ENCODE results near the gene ST3GAL3.

Gene ST3GAL3

DNA sequence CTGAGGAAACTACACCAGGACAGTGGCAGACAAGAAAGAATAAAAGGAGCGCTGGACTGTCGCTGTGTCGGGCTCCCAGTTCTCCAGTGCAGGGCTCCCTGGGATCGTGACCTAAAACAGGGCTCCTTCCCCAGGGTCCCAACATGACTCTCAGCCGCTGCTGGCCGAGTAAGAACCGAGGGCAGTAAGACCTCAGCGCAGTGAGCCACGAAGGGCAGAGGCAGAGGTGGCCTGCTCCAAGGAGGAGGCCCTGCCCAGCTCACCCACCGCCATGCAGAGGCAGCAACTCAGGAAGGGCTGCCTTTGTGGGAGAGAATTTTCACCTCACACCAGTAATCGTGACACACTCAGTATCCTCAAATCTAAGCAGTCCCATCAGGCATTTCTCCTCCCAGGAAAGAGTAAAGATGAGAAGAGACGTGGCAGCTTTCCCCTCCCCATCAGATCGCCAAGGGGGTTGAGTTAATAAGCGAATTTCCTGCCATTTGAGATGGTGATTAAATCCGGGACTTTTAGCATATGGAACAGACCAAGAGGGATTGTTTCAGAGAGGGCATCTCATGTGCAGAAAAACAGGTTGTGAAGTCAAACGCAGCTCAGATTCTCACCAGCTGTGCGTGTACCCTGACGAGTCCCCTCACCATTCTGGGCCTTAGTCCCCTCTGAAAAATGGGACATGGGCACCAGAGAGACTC, 206.5 kb downstream of the ST3GAL3 start:
- DNase-seq (ENCODE audit: low read depth in 2 of 2), result no peak

- DNase-seq (ENCODE audit: low read depth in 2 of 2), result no peak
Observed at GRCh38 chr1:43914576-43915525, 207.5 kb downstream of the ST3GAL3 start.

GRCh38 chr1:43919906-43920305, 212.6 kb downstream of the ST3GAL3 start:
- DNase-seq (ENCODE audit: low read depth in 2 of 2), result no peak

DNA sequence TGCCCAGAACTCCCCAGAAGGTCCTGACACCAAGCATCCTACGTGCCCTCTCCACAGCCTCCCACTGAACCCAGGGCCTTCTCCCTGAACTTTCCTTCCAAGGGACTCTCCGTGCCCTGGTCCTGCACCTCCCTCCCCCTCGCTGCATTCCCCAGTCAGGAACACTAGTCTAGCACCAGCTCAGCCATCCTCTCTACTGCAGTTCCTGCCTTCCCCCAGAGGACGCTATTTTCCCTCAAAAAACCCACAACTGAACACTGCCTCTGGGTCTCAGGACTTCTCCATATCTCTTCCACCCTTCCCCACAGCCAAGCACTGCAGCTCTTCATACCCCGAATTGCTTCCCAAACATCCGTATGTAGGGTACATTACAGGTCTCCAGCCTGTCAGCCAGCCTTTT, 213.7 kb downstream of the ST3GAL3 start:
- no peak for DNase-seq (ENCODE audit: low read depth in 2 of 2)

DNA sequence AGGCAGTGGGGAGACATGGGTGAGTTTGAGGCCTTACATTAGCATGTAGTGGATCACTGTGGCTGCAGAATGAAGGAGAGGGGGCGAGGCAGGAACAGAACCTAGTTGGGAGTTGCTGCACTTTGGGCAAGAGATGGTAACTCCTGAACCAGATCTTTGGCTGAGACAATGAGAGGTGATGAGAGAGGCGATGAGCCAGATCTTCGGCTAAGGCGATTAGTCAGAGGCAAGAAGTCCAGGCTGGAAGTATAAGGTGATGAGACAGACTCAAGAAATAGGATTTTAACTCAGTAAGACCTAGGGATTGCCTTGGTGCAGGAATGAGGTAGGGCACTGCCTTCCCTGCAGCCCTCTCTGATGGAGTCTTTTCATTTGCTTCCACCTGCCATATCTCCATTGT, 217.2 kb downstream of the ST3GAL3 start:
- no peak for DNase-seq (ENCODE audit: low read depth in 2 of 2)

DNA sequence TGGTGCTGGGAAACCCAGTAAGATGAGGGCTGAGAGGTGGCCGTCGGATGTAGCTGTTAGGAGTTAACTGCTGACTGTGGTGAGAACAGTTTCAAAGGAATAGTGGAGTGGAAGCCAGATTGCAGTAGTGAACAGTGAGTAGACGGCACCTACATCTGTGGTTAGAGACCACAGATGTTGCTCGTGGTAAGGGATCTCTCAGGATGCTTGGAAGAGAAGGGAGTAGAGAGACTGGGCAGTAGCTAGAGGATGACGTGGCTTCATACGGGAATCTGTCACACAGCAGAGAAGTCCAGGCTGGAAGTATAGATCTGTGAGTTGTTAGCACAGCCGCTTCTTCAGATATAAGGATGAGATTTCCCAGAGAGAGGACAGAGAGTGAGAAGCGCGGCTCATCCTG, 218.5 kb downstream of the ST3GAL3 start:
- no peak for DNase-seq (ENCODE audit: low read depth in 2 of 2)

GRCh38 chr1:43930168-43930948, 223.0 kb downstream of the ST3GAL3 start:
- no peak for DNase-seq (ENCODE audit: low read depth in 2 of 2)

DNA sequence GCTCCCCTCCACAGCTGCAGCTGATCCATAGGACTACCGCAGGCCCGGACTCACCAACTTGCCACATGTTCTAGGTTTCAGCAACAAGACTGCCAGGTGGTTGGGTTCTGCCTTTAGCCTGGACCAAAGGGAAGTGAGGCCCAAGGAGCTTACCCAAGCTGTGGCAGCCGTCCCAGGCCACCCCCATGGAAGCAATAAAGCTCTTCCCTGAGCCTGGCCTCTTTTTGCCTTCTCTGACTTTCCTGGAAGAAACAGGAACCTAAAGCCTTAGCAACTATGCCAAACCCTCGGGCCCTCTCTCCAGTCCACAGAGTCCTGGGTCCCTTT, 223.6 kb downstream of the ST3GAL3 start:
- DNase-seq (ENCODE audit: low read depth in 2 of 2), result no peak

- DNase-seq (ENCODE audit: low read depth in 2 of 2), result no peak
Observed at GRCh38 chr1:43931711-43932660, 224.7 kb downstream of the ST3GAL3 start.

DNA sequence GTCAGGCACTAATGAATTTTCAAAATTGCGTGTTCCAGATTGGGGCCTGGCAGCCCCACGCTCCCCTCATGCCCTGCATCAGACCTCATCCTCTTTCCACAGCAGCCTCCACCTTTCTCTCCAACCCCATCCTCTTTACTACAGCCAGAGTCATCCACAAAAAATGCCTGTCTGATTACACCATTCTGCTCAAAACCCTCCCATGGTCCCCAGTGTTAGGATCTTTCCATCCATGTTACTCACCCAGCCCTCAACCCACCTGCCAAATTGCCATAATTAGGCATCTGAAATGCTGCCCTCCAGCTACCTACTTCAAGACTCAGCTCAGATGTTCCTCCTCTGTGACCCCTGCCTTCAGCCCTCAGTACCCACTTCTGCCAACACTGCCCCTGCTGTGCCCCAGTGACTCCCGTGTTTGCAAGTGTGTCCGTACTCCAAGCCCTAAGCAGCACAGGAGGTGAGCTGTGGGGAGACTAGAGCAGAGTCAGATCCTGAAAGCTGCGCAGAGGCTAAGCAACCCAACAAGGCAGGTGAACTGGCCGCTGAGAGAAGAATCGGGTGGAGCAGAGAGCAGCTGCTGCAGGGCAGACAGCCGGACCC, 225.6 kb downstream of the ST3GAL3 start:
- peak in 1 of 2 experiments; percentile 19 for DNase-seq (ENCODE audit: low read depth in 2 of 2)

- no peak for DNase-seq (ENCODE audit: low read depth in 2 of 2)
Observed at GRCh38 chr1:43933386-43934100, 226.2 kb downstream of the ST3GAL3 start, which contains the start of gene ARTN. ARTN (plus strand) TSS chr1:43933801; CDS start chr1:43935657, 1,856 bp downstream.

- peak in 1 of 2 experiments; percentile 18 for DNase-seq (ENCODE audit: low read depth in 2 of 2)
Observed at GRCh38 chr1:43934101-43934985, 227.0 kb downstream of the ST3GAL3 start.

- no peak for DNase-seq (ENCODE audit: low read depth in 2 of 2)
Observed at GRCh38 chr1:43934986-43935324, 227.6 kb downstream of the ST3GAL3 start.

- DNase-seq (ENCODE audit: low read depth in 2 of 2), result no peak
Observed at GRCh38 chr1:43935711-43936427, 228.5 kb downstream of the ST3GAL3 start.

DNA sequence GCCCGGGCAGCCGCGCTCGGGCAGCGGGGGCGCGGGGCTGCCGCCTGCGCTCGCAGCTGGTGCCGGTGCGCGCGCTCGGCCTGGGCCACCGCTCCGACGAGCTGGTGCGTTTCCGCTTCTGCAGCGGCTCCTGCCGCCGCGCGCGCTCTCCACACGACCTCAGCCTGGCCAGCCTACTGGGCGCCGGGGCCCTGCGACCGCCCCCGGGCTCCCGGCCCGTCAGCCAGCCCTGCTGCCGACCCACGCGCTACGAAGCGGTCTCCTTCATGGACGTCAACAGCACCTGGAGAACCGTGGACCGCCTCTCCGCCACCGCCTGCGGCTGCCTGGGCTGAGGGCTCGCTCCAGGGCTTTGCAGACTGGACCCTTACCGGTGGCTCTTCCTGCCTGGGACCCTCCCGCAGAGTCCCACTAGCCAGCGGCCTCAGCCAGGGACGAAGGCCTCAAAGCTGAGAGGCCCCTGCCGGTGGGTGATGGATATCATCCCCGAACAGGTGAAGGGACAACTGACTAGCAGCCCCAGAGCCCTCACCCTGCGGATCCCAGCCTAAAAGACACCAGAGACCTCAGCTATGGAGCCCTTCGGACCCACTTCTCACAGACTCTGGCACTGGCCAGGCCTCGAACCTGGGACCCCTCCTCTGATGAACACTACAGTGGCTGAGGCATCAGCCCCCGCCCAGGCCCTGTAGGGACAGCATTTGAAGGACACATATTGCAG, 229.3 kb downstream of the ST3GAL3 start:
- no peak for DNase-seq (ENCODE audit: low read depth in 2 of 2)

GRCh38 chr1:43937179-43937865, 230.0 kb downstream of the ST3GAL3 start:
- DNase-seq (ENCODE audit: low read depth in 2 of 2), result no peak

- DNase-seq (ENCODE audit: low read depth in 2 of 2), result no peak
Observed at GRCh38 chr1:43938383-43938782, 231.0 kb downstream of the ST3GAL3 start.

All from fibroblast of skin of left biceps (primary cell).